HEK293 (cell line): Measurements from ENCODE around the gene PGAM5.
A peak's percentile ranks its signal among the peaks of the same experiment; 100 is the strongest.

ENCODE experiments used
- CTCF ChIP-seq: fragments of 450-650 bp; formaldehyde crosslinking; IDR thresholded peaks from 2 replicates; pipeline ENCODE4 v1.5.1; 2016; ENCODE audit warnings: missing biosample characterization, missing genetic modification characterization
- YY1 ChIP-seq: fragments of 450-650 bp; formaldehyde crosslinking; IDR thresholded peaks from 2 replicates; pipeline ENCODE4 v1.5.1; 2018; ENCODE audit warnings: missing biosample characterization, missing genetic modification characterization
- ZBTB1 ChIP-seq: fragments of 450-650 bp; formaldehyde crosslinking; IDR thresholded peaks from 2 replicates; pipeline ENCODE4 v1.5.1; 2016; ENCODE audit warnings: missing biosample characterization, missing genetic modification characterization
- ZBTB7A ChIP-seq: fragments of 450-650 bp; formaldehyde crosslinking; IDR thresholded peaks from 2 replicates; pipeline ENCODE4 v1.5.1; 2016; ENCODE audit warnings: low read depth, missing biosample characterization, missing genetic modification characterization
- ZNF175 ChIP-seq: fragments of 450-650 bp; formaldehyde crosslinking; IDR thresholded peaks from 2 replicates; pipeline ENCODE4 v1.5.1; 2016; ENCODE audit warnings: missing biosample characterization, missing genetic modification characterization

GRCh38 chr12:132710405-132711079, at the start of gene PGAM5:
- TF ChIP-seq CTCF (tag by site-specific recombination) (peak; percentile 41), YY1 (no peak), ZBTB7A (no peak), ZBTB1 (tag by site-specific recombination) (no peak), ZNF175 (tag by site-specific recombination) (no peak)
